HEK293 (cell line): ENCODE results near the gene C2CD4C.

Experiments used
- CTCF ChIA-PET: fragments of 350-600 bp; formaldehyde crosslinking; extraction: SDS; loops from one replicate; lab custom pipeline; 2021; ENCODE audit warnings: antibody characterized with exemption; lab: Yijun Ruan, JAX
- POLR2A ChIA-PET: fragments of 300-600 bp; formaldehyde crosslinking; extraction: SDS; loops from one replicate; lab custom pipeline; 2020; ENCODE audit warnings: antibody characterized with exemption, inconsistent platforms; lab: Yijun Ruan, JAX
- H3K27ac ChIP-seq: fragments of 200-500 bp; sonication (Bioruptor generic); 2 replicates; pipeline ENCODE4 v1.5.1; 2014; ENCODE audit warnings: low read depth, low read length, control low read depth, inconsistent platforms; ENCODE audit errors: extremely low read depth
- H3K36me3 ChIP-seq, 2 experiments: fragments of 200-500 bp in 1 of 2; sonication (Bioruptor generic) in 1 of 2; 1 replicate in 1 of 2; 2 replicates in 1 of 2; pipeline ENCODE4 v1.5.1; 2014 to 2017; ENCODE audit warnings: inconsistent platforms in 2 of 2, low read length in 2 of 2; ENCODE audit not compliant: control insufficient read depth in 2 of 2, insufficient read depth in 1 of 2
- H3K4me1 ChIP-seq: fragments of 200-500 bp; sonication (Bioruptor generic); 2 replicates; pipeline ENCODE4 v1.5.1; 2014; ENCODE audit warnings: mild to moderate bottlenecking, low read length, inconsistent platforms; ENCODE audit not compliant: control insufficient read depth, insufficient read depth
- H3K4me3 ChIP-seq: 2 replicates; pipeline ENCODE4 v1.5.1; 2011; ENCODE audit warnings: low read depth, mild to moderate bottlenecking, control low read depth, low read length, moderate library complexity
- H3K9me3 ChIP-seq: fragments of 200-500 bp; sonication (Bioruptor generic); 2 replicates; pipeline ENCODE4 v1.5.1; 2014; ENCODE audit warnings: low read depth, low read length, inconsistent platforms; ENCODE audit not compliant: control insufficient read depth, insufficient read depth
- GLI2 ChIP-seq: fragments of 450-650 bp; formaldehyde crosslinking; IDR thresholded peaks from 2 replicates; pipeline ENCODE4; 2017; ENCODE audit warnings: missing biosample characterization, missing genetic modification characterization, low read depth, borderline replicate concordance
- GLIS2 ChIP-seq: fragments of 450-650 bp; formaldehyde crosslinking; IDR thresholded peaks from 2 replicates; pipeline ENCODE4 v1.5.1; 2016; ENCODE audit warnings: missing biosample characterization, missing genetic modification characterization
- MYNN ChIP-seq: fragments of 450-650 bp; formaldehyde crosslinking; IDR thresholded peaks from 2 replicates; pipeline ENCODE4 v1.5.1; 2016; ENCODE audit warnings: missing biosample characterization, missing genetic modification characterization, borderline replicate concordance
- PRDM6 ChIP-seq: fragments of 450-650 bp; formaldehyde crosslinking; IDR thresholded peaks from 2 replicates; pipeline ENCODE4 v1.5.1; 2017; ENCODE audit warnings: missing biosample characterization, missing genetic modification characterization
- SCRT1 ChIP-seq: fragments of 450-650 bp; formaldehyde crosslinking; IDR thresholded peaks from 2 replicates; pipeline ENCODE4 v1.5.1; 2016; ENCODE audit warnings: missing biosample characterization, missing genetic modification characterization, borderline replicate concordance
- ZBTB11 ChIP-seq: fragments of 450-650 bp; formaldehyde crosslinking; conservative IDR thresholded peaks from 2 replicates; pipeline ENCODE4 v1.5.1; 2016; ENCODE audit warnings: low read depth, missing biosample characterization, missing genetic modification characterization
- ZFHX2 ChIP-seq: fragments of 450-650 bp; formaldehyde crosslinking; conservative IDR thresholded peaks from 2 replicates; pipeline ENCODE4 v1.5.1; 2016; ENCODE audit warnings: missing biosample characterization, missing genetic modification characterization
- ZFP41 ChIP-seq: fragments of 450-650 bp; formaldehyde crosslinking; IDR thresholded peaks from 2 replicates; pipeline ENCODE4 v1.5.1; 2016; ENCODE audit warnings: missing biosample characterization, missing genetic modification characterization, borderline replicate concordance
- ZNF302 ChIP-seq: fragments of 450-650 bp; formaldehyde crosslinking; IDR thresholded peaks from 2 replicates; pipeline ENCODE4 v1.5.1; 2016; ENCODE audit warnings: missing biosample characterization, missing genetic modification characterization, low read depth
- ZNF433 ChIP-seq: fragments of 450-650 bp; formaldehyde crosslinking; IDR thresholded peaks from 2 replicates; pipeline ENCODE4 v1.5.1; 2016; ENCODE audit warnings: missing biosample characterization, missing genetic modification characterization, low read depth
- ZNF501 ChIP-seq: fragments of 450-650 bp; formaldehyde crosslinking; IDR thresholded peaks from 2 replicates; pipeline ENCODE4 v1.5.1; 2016; ENCODE audit warnings: missing biosample characterization, missing genetic modification characterization
- ZNF521 ChIP-seq: fragments of 450-650 bp; formaldehyde crosslinking; IDR thresholded peaks from 2 replicates; pipeline ENCODE4 v1.5.1; 2017; ENCODE audit warnings: missing biosample characterization, mild to moderate bottlenecking, missing genetic modification characterization
- ZNF529 ChIP-seq: fragments of 450-650 bp; formaldehyde crosslinking; IDR thresholded peaks from 2 replicates; pipeline ENCODE4 v1.5.1; 2017; ENCODE audit warnings: missing genetic modification characterization, missing biosample characterization; ENCODE audit not compliant: insufficient replicate concordance
- ZNF560 ChIP-seq: fragments of 450-650 bp; formaldehyde crosslinking; IDR thresholded peaks from 2 replicates; pipeline ENCODE4 v1.5.1; 2017; ENCODE audit warnings: missing biosample characterization, missing genetic modification characterization, borderline replicate concordance
- ZNF561 ChIP-seq: fragments of 450-650 bp; IDR thresholded peaks from 2 replicates; pipeline ENCODE4 v1.5.1; 2018; ENCODE audit warnings: missing biosample characterization, missing genetic modification characterization, borderline replicate concordance
- ZNF571 ChIP-seq: fragments of 450-650 bp; formaldehyde crosslinking; IDR thresholded peaks from 2 replicates; pipeline ENCODE4 v1.5.0; 2017; ENCODE audit warnings: missing biosample characterization, missing genetic modification characterization
- ZNF621 ChIP-seq: fragments of 450-650 bp; formaldehyde crosslinking; IDR thresholded peaks from 2 replicates; pipeline ENCODE4 v1.5.1; 2017; ENCODE audit warnings: missing biosample characterization, missing genetic modification characterization
- ZNF623 ChIP-seq: fragments of 450-650 bp; formaldehyde crosslinking; IDR thresholded peaks from 2 replicates; pipeline ENCODE4 v1.5.1; 2016; ENCODE audit warnings: missing biosample characterization, missing genetic modification characterization
- ZNF654 ChIP-seq: fragments of 450-650 bp; formaldehyde crosslinking; IDR thresholded peaks from 2 replicates; pipeline ENCODE4 v1.5.1; 2016; ENCODE audit warnings: low read depth, missing biosample characterization, missing genetic modification characterization
- ZNF660 ChIP-seq: fragments of 450-650 bp; IDR thresholded peaks from 2 replicates; pipeline ENCODE4 v1.5.1; 2018; ENCODE audit warnings: missing biosample characterization, mild to moderate bottlenecking, missing genetic modification characterization
- ZNF707 ChIP-seq: fragments of 450-650 bp; formaldehyde crosslinking; IDR thresholded peaks from 2 replicates; pipeline ENCODE4 v1.5.1; 2016; ENCODE audit warnings: missing biosample characterization, missing genetic modification characterization
- ZNF830 ChIP-seq: fragments of 450-650 bp; IDR thresholded peaks from 2 replicates; pipeline ENCODE4 v1.5.0; 2018; ENCODE audit warnings: missing biosample characterization, missing genetic modification characterization, low read depth, mild to moderate bottlenecking, moderate library complexity
- TF ChIP-seq, protein P1 (sequence below): fragments of 450-650 bp; formaldehyde crosslinking; IDR thresholded peaks from 2 replicates; pipeline ENCODE4 v1.5.1; 2016; ENCODE audit warnings: missing biosample characterization, missing genetic modification characterization
- TF ChIP-seq, protein P2 (sequence below): fragments of 450-650 bp; formaldehyde crosslinking; IDR thresholded peaks from 2 replicates; pipeline ENCODE4 v1.5.1; 2017; ENCODE audit warnings: missing biosample characterization, missing genetic modification characterization

C2CD4C gene

GRCh38 chr19:389935-390289 is 19.0 kb downstream of the C2CD4C start:
- Histone ChIP-seq H3K4me1 (no peaks in the 10 kb centered on the region), H3K36me3 (no peaks in the 10 kb centered on the region), H3K27ac (no peak overlapping the region), H3K9me3 (no peaks in the 10 kb centered on the region), H3K4me3 (no peak overlapping the region)
- POLR2A ChIA-PET: no interaction called here
- no peak for TF ChIP-seq SCRT1 (tag by site-specific recombination)
- TF ChIP-seq ZNF623 (tag by site-specific recombination): 0 out of 2 replicates have a peak, but pooled peaks have one; percentile 29
- CTCF ChIA-PET: no interaction called here

DNA sequence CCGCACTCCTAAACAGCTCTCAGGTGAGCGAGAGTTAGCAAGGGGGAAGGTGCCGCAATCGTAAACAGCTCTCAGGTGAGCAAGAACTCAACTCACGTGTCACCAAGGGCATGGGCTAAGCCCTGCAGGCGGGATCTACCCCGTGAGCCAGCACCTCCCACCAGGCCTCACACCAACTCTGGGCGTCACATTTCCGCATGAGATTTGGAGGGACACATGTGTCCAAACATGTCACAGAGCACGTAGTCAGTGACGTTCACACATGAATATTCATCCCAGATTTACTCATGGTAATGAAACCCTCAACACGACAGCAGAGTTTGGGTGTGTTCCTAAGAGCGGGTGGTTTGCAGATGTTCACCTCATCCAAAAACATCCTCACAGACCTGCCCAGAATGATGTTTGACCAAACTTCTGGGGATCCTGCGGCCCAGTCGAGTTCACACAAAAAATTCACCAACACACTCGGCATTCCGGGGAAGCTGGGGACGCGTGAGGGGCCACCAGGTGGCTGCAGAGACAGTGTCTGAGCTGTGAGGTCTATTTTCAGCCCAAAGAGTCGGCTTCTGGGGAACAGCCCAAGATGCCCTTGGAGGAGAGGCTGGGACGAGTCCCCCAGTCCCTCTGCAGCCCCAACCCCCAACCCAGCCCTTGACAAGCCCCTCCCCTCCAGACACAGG is 19.6 kb downstream of the C2CD4C start:
- Histone ChIP-seq H3K4me1 (no peaks in the 10 kb centered on the region), H3K36me3 (no peaks in the 10 kb centered on the region), H3K27ac (no peak overlapping the region), H3K4me3 (no peak overlapping the region), H3K9me3 (no peaks in the 10 kb centered on the region)
- no peak for TF ChIP-seq PRDM6 (tag by site-specific recombination)
- TF ChIP-seq ZNF561: no peak
- TF ChIP-seq ZNF521 (tag by site-specific recombination): no peak
- no peak for TF ChIP-seq ZNF654
- no peak for TF ChIP-seq ZNF660 (tag by site-specific recombination)
- TF ChIP-seq ZNF529 (tag by site-specific recombination): no peak
- TF ChIP-seq, protein P1, sequence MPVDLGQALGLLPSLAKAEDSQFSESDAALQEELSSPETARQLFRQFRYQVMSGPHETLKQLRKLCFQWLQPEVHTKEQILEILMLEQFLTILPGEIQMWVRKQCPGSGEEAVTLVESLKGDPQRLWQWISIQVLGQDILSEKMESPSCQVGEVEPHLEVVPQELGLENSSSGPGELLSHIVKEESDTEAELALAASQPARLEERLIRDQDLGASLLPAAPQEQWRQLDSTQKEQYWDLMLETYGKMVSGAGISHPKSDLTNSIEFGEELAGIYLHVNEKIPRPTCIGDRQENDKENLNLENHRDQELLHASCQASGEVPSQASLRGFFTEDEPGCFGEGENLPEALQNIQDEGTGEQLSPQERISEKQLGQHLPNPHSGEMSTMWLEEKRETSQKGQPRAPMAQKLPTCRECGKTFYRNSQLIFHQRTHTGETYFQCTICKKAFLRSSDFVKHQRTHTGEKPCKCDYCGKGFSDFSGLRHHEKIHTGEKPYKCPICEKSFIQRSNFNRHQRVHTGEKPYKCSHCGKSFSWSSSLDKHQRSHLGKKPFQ (tag by site-specific recombination): no peak
- no peak for TF ChIP-seq ZNF830
- no peak for TF ChIP-seq ZNF621 (tag by site-specific recombination)
- TF ChIP-seq GLIS2 (tag by site-specific recombination): no peak
- TF ChIP-seq ZFHX2: no peak
- TF ChIP-seq ZNF302: no peak
- no peak for TF ChIP-seq ZNF560 (tag by site-specific recombination)
- no peak for TF ChIP-seq ZNF433 (tag by site-specific recombination)
- TF ChIP-seq, protein P2, sequence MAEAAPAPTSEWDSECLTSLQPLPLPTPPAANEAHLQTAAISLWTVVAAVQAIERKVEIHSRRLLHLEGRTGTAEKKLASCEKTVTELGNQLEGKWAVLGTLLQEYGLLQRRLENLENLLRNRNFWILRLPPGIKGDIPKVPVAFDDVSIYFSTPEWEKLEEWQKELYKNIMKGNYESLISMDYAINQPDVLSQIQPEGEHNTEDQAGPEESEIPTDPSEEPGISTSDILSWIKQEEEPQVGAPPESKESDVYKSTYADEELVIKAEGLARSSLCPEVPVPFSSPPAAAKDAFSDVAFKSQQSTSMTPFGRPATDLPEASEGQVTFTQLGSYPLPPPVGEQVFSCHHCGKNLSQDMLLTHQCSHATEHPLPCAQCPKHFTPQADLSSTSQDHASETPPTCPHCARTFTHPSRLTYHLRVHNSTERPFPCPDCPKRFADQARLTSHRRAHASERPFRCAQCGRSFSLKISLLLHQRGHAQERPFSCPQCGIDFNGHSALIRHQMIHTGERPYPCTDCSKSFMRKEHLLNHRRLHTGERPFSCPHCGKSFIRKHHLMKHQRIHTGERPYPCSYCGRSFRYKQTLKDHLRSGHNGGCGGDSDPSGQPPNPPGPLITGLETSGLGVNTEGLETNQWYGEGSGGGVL (tag by site-specific recombination): no peak
- CTCF ChIA-PET: interaction anchor here (1.1 kb wide), 1 partner anchor 117 kb away, joined by 3 read pairs; no protein-coding TSS in a partner anchor
- POLR2A ChIA-PET: no interaction called here

GRCh38 chr19:388691-389090 is 20.3 kb downstream of the C2CD4C start:
- Histone ChIP-seq H3K27ac (no peak overlapping the region), H3K36me3 (no peaks in the 10 kb centered on the region), H3K9me3 (no peaks in the 10 kb centered on the region), H3K4me1 (no peaks in the 10 kb centered on the region), H3K4me3 (no peak overlapping the region)
- CTCF ChIA-PET: interaction anchor here (1.1 kb wide), 1 partner anchor 118 kb away, joined by 3 read pairs; no protein-coding TSS in a partner anchor
- POLR2A ChIA-PET: no interaction called here
- TF ChIP-seq ZNF707 (no peak), ZNF433 (tag by site-specific recombination) (no peak), ZNF571 (tag by site-specific recombination) (no peak), ZBTB11 (no peak), GLI2 (tag by site-specific recombination) (no peak), MYNN (no peak), ZNF501 (tag by site-specific recombination) (no peak), ZFP41 (no peak)
